ENCODE measurements around the gene MMP14.

- TF ChIP-seq CTCF (IDR thresholded peaks at IDR 0.05): no peak
- no peak for TF ChIP-seq POLR2A (IDR thresholded peaks at IDR 0.05)
These were observed 38.8 kb downstream of the MMP14 start for GRCh38 chr14:22875003-22875747.

Data from suprapubic skin (tissue), 3 donors.